Measurements from ENCODE around the gene ATP6V1G1.

The ATP6V1G1 gene

GRCh38 chr9:114602620-114603019 lies 15.1 kb downstream of the ATP6V1G1 start:
- TF ChIP-seq Cebpa-rat (IDR thresholded peaks at IDR 0.05): no peak
- H3K4me3 ChIP-seq: no peak overlapping the region
- no peak overlapping the region for H3K9ac ChIP-seq
- H3K9me3 ChIP-seq: peaks cover 35% of the 10 kb centered on the region
- peaks cover 33% of the 10 kb centered on the region for H3K4me1 ChIP-seq
- H4K20me1 ChIP-seq: peaks cover 2% of the 10 kb centered on the region
- no peak overlapping the region for H3K27ac ChIP-seq
- no peaks in the 10 kb centered on the region for H3K27me3 ChIP-seq
- H3K4me2 ChIP-seq: no peak overlapping the region
- H3K36me3 ChIP-seq: peaks cover 53% of the 10 kb centered on the region

- Histone ChIP-seq H3K36me3 (peaks cover 47% of the 10 kb centered on the region), H3K27me3 (no peaks in the 10 kb centered on the region)
- no peak for TF ChIP-seq Cebpa-rat (IDR thresholded peaks at IDR 0.05)
Measured at GRCh38 chr9:114603248-114603647, 15.7 kb downstream of the ATP6V1G1 start.

GRCh38 chr9:114604989-114605388 lies 17.4 kb downstream of the ATP6V1G1 start:
- peak overlapping the region; percentile 2; the same call in 1 of the 2 replicates for H3K9ac ChIP-seq
- no peaks in the 10 kb centered on the region for H3K27me3 ChIP-seq
- no peak overlapping the region for H3K4me3 ChIP-seq
- peaks cover 29% of the 10 kb centered on the region for H3K36me3 ChIP-seq
- no peaks in the 10 kb centered on the region for H4K20me1 ChIP-seq
- no peak for TF ChIP-seq Cebpa-rat (IDR thresholded peaks at IDR 0.05)
- peak overlapping the region; percentile 33; the same call in 1 of the 2 replicates for H3K27ac ChIP-seq
- peaks cover 23% of the 10 kb centered on the region for H3K9me3 ChIP-seq
- H3K4me1 ChIP-seq: peaks cover 39% of the 10 kb centered on the region
- peak overlapping the region; percentile 55 for H3K4me2 ChIP-seq

More at GRCh38 chr9:114603248-114603647, 15.7 kb downstream of the ATP6V1G1 start:
- H3K4me1 ChIP-seq: peaks cover 33% of the 10 kb centered on the region
- no peak overlapping the region for H3K4me2 ChIP-seq
- no peak overlapping the region for H3K9ac ChIP-seq
- no peaks in the 10 kb centered on the region for H4K20me1 ChIP-seq
- H3K4me3 ChIP-seq: no peak overlapping the region
- no peak overlapping the region for H3K27ac ChIP-seq
- H3K9me3 ChIP-seq: peaks cover 35% of the 10 kb centered on the region

- H3K4me3 ChIP-seq: no peak overlapping the region
- peaks cover 12% of the 10 kb centered on the region for H3K9me3 ChIP-seq
- no peaks in the 10 kb centered on the region for H4K20me1 ChIP-seq
- no peak overlapping the region for H3K27ac ChIP-seq
- peaks cover 19% of the 10 kb centered on the region for H3K36me3 ChIP-seq
- peak overlapping the region; percentile 55; the same call in 1 of the 2 replicates for H3K4me2 ChIP-seq
- no peaks in the 10 kb centered on the region for H3K27me3 ChIP-seq
- H3K9ac ChIP-seq: 0 out of 2 replicates have a peak overlapping the region, but pooled peaks have one; percentile 15
- TF ChIP-seq Cebpa-rat (IDR thresholded peaks at IDR 0.05): no peak
- peaks cover 48% of the 10 kb centered on the region for H3K4me1 ChIP-seq
Measured at GRCh38 chr9:114606068-114606467, 18.5 kb downstream of the ATP6V1G1 start.

- no peak overlapping the region for H3K9ac ChIP-seq
- no peaks in the 10 kb centered on the region for H3K27me3 ChIP-seq
- H3K4me3 ChIP-seq: no peak overlapping the region
- H3K4me2 ChIP-seq: no peak overlapping the region
- H3K4me1 ChIP-seq: peaks cover 48% of the 10 kb centered on the region
- no peak for TF ChIP-seq Cebpa-rat (IDR thresholded peaks at IDR 0.05)
- H3K9me3 ChIP-seq: peaks cover 6% of the 10 kb centered on the region
- H3K27ac ChIP-seq: no peak overlapping the region
- peaks cover 12% of the 10 kb centered on the region for H3K36me3 ChIP-seq
- no peaks in the 10 kb centered on the region for H4K20me1 ChIP-seq
Measured at GRCh38 chr9:114606597-114607207, 19.1 kb downstream of the ATP6V1G1 start.

- no peaks in the 10 kb centered on the region for H3K9me3 ChIP-seq
- H3K27ac ChIP-seq: no peak overlapping the region
- H3K4me2 ChIP-seq: no peak overlapping the region
- TF ChIP-seq Cebpa-rat (IDR thresholded peaks at IDR 0.05): no peak
- H3K4me1 ChIP-seq: peaks cover 57% of the 10 kb centered on the region
- no peak overlapping the region for H3K4me3 ChIP-seq
- H3K9ac ChIP-seq: no peak overlapping the region
- H4K20me1 ChIP-seq: peaks cover 4% of the 10 kb centered on the region; the same call in 1 of the 2 replicates
- H3K27me3 ChIP-seq: no peaks in the 10 kb centered on the region
- H3K36me3 ChIP-seq: peaks cover under 1% of the 10 kb centered on the region; the same call in 1 of the 2 replicates
Measured at GRCh38 chr9:114607671-114608524, 20.3 kb downstream of the ATP6V1G1 start.

GRCh38 chr9:114608525-114608796 lies 20.9 kb downstream of the ATP6V1G1 start:
- H3K4me2 ChIP-seq: no peak overlapping the region
- H3K27ac ChIP-seq: no peak overlapping the region
- no peak for TF ChIP-seq Cebpa-rat (IDR thresholded peaks at IDR 0.05)
- H3K27me3 ChIP-seq: no peaks in the 10 kb centered on the region
- H4K20me1 ChIP-seq: peaks cover 4% of the 10 kb centered on the region; the same call in 1 of the 2 replicates
- H3K9me3 ChIP-seq: no peaks in the 10 kb centered on the region
- H3K9ac ChIP-seq: no peak overlapping the region
- no peaks in the 10 kb centered on the region for H3K36me3 ChIP-seq
- peaks cover 58% of the 10 kb centered on the region for H3K4me1 ChIP-seq
- no peak overlapping the region for H3K4me3 ChIP-seq

- TF ChIP-seq Cebpa-rat (IDR thresholded peaks at IDR 0.05): peak; percentile 80
- Histone ChIP-seq H3K9me3 (no peaks in the 10 kb centered on the region), H3K36me3 (peaks cover 10% of the 10 kb centered on the region; the same call in 1 of the 2 replicates), H4K20me1 (peaks cover 18% of the 10 kb centered on the region; the same call in 1 of the 2 replicates), H3K27me3 (no peaks in the 10 kb centered on the region), H3K27ac (peak overlapping the region; percentile 99), H3K4me3 (peak overlapping the region; percentile 93), H3K4me2 (peak overlapping the region; percentile 92), H3K4me1 (peaks cover 48% of the 10 kb centered on the region), H3K9ac (peak overlapping the region; percentile 98)
Measured at GRCh38 chr9:114611516-114612271, 24.1 kb downstream of the ATP6V1G1 start.

GRCh38 chr9:114612272-114612923 lies 24.8 kb downstream of the ATP6V1G1 start:
- H3K36me3 ChIP-seq: peaks cover 10% of the 10 kb centered on the region; the same call in 1 of the 2 replicates
- peak overlapping the region; percentile 99 for H3K27ac ChIP-seq
- H3K9me3 ChIP-seq: no peaks in the 10 kb centered on the region
- H3K4me3 ChIP-seq: peak overlapping the region; percentile 93
- TF ChIP-seq Cebpa-rat (IDR thresholded peaks at IDR 0.05): no peak
- peaks cover 55% of the 10 kb centered on the region for H3K4me1 ChIP-seq
- peak overlapping the region; percentile 92 for H3K4me2 ChIP-seq
- peaks cover 23% of the 10 kb centered on the region; the same call in 1 of the 2 replicates for H4K20me1 ChIP-seq
- no peaks in the 10 kb centered on the region for H3K27me3 ChIP-seq
- peak overlapping the region; percentile 98 for H3K9ac ChIP-seq
